H9 (cell line): ENCODE data around the gene FTH1. TPM values are rescaled to one million over a fixed set of nuclear protein-coding genes. Genes with fewer than 3 reads are reported as not detected.

Experiments used
- DNase-seq: peaks from one replicate; pipeline ENCODE4 v3.0.0-alpha.2; 2017
- H2AFZ ChIP-seq: one replicate; pipeline ENCODE4 v1.6.1; 2013; ENCODE audit warnings: mild to moderate bottlenecking, low read length, control low read depth, moderate library complexity
- H2AK5ac ChIP-seq: 2 replicates; pipeline ENCODE4 v1.6.1; 2013; ENCODE audit warnings: low read length, control low read depth, mixed read lengths; ENCODE audit not compliant: insufficient read length
- H2BK120ac ChIP-seq: one replicate; pipeline ENCODE4 v1.6.1; 2013; ENCODE audit warnings: low read depth, mild to moderate bottlenecking, low read length, control low read depth, inconsistent platforms; ENCODE audit not compliant: poor library complexity, severe bottlenecking
- H2BK12ac ChIP-seq: 2 replicates; pipeline ENCODE4 v1.6.1; 2013; ENCODE audit warnings: low read length, control low read depth, mixed read lengths, low read depth; ENCODE audit not compliant: insufficient read length
- H2BK15ac ChIP-seq: 2 replicates; pipeline ENCODE4 v1.6.1; 2013; ENCODE audit warnings: low read depth, low read length, control low read depth
- H2BK20ac ChIP-seq: one replicate; pipeline ENCODE4 v1.6.1; 2013; ENCODE audit warnings: low read depth, mild to moderate bottlenecking, low read length, control low read depth, inconsistent platforms; ENCODE audit not compliant: poor library complexity, severe bottlenecking
- H2BK5ac ChIP-seq: 2 replicates; pipeline ENCODE4 v1.6.1; 2013; ENCODE audit warnings: low read length, control low read depth, mixed read lengths; ENCODE audit not compliant: insufficient read length
- H3K14ac ChIP-seq: 2 replicates; pipeline ENCODE4 v1.6.1; 2013; ENCODE audit warnings: low read length, control low read depth; ENCODE audit not compliant: insufficient read depth
- H3K18ac ChIP-seq: 2 replicates; pipeline ENCODE4 v1.6.1; 2013; ENCODE audit warnings: low read depth, mild to moderate bottlenecking, mixed read lengths, low read length, control low read depth; ENCODE audit not compliant: insufficient read length
- H3K23ac ChIP-seq: 2 replicates; pipeline ENCODE4 v1.6.1; 2013; ENCODE audit warnings: low read length, control low read depth, mixed read lengths, low read depth; ENCODE audit not compliant: insufficient read length
- H3K23me2 ChIP-seq: 2 replicates; pipeline ENCODE4 v1.6.1; 2013; ENCODE audit warnings: low read depth, mild to moderate bottlenecking, mixed read lengths, low read length, control low read depth; ENCODE audit not compliant: insufficient read length, poor library complexity, severe bottlenecking
- H3K27ac ChIP-seq: 2 replicates; pipeline ENCODE4 v1.5.1; 2013; ENCODE audit warnings: low read length, control low read depth, mixed read lengths, low read depth; ENCODE audit not compliant: insufficient read length
- H3K27me3 ChIP-seq: 2 replicates; pipeline ENCODE4 v1.6.1; 2013; ENCODE audit warnings: low read length, control low read depth, inconsistent platforms; ENCODE audit not compliant: insufficient read depth
- H3K4ac ChIP-seq: 2 replicates; pipeline ENCODE4 v1.6.1; 2013; ENCODE audit warnings: low read depth, mild to moderate bottlenecking, control low read depth, inconsistent platforms, low read length, moderate library complexity
- H3K4me1 ChIP-seq: 2 replicates; pipeline ENCODE4 v1.6.1; 2013; ENCODE audit warnings: low read length, control low read depth, inconsistent platforms; ENCODE audit not compliant: insufficient read depth
- H3K4me2 ChIP-seq: 2 replicates; pipeline ENCODE4 v1.6.1; 2013; ENCODE audit warnings: low read length, control low read depth, mixed read lengths; ENCODE audit not compliant: insufficient read length, insufficient read depth
- H3K56ac ChIP-seq: 2 replicates; pipeline ENCODE4 v1.6.1; 2013; ENCODE audit warnings: low read depth, mild to moderate bottlenecking, mixed read lengths, low read length, control low read depth; ENCODE audit not compliant: insufficient read length
- H3K79me1 ChIP-seq: 2 replicates; pipeline ENCODE4 v1.6.1; 2013; ENCODE audit warnings: low read depth, mild to moderate bottlenecking, moderate library complexity, low read length, control low read depth, inconsistent platforms; ENCODE audit not compliant: insufficient read depth, poor library complexity, severe bottlenecking
- H3K79me2 ChIP-seq: 2 replicates; pipeline ENCODE4 v1.6.1; 2013; ENCODE audit warnings: low read length, control low read depth, inconsistent platforms; ENCODE audit not compliant: insufficient read depth
- H3K9ac ChIP-seq: 2 replicates; pipeline ENCODE4 v1.6.1; 2013; ENCODE audit warnings: low read length, control low read depth, mixed read lengths; ENCODE audit not compliant: insufficient read length; ENCODE audit errors: extremely low read depth
- H3K9me3 ChIP-seq: one replicate; pipeline ENCODE4 v1.6.1; 2013; ENCODE audit warnings: low read depth, low read length, inconsistent platforms; ENCODE audit not compliant: control insufficient read depth
- H3T11ph ChIP-seq: one replicate; pipeline ENCODE4 v1.6.1; 2013; ENCODE audit warnings: mild to moderate bottlenecking, low read length, control low read depth, inconsistent platforms
- H4K20me1 ChIP-seq: one replicate; pipeline ENCODE4 v1.6.1; 2013; ENCODE audit not compliant: control insufficient read depth, insufficient read length, insufficient read depth
- H4K5ac ChIP-seq: 2 replicates; pipeline ENCODE4 v1.6.1; 2013; ENCODE audit warnings: low read depth, mild to moderate bottlenecking, mixed read lengths, low read length, control low read depth; ENCODE audit not compliant: insufficient read length
- H4K8ac ChIP-seq: replicated peaks from 2 replicates; pipeline ENCODE4 v1.6.1; 2013; ENCODE audit warnings: low read length, control low read depth, mixed read lengths, low read depth; ENCODE audit not compliant: insufficient read length
- H4K91ac ChIP-seq: 2 replicates; pipeline ENCODE4 v1.6.1; 2013; ENCODE audit warnings: low read depth, mild to moderate bottlenecking, moderate library complexity, mixed read lengths, low read length, control low read depth; ENCODE audit not compliant: insufficient read length
- H3K27ac Mint-ChIP-seq, 3 experiments: 2 replicates in 2 of 3; 3 replicates in 1 of 3; pipeline ENCODE4 v1.8.0; 2020 to 2021; ENCODE audit warnings: mixed read lengths in 3 of 3, mild to moderate bottlenecking in 1 of 3, moderate library complexity in 1 of 3
- H3K27me3 Mint-ChIP-seq: 2 replicates; pipeline ENCODE4 v1.8.0; 2021; ENCODE audit warnings: low read depth, mild to moderate bottlenecking, moderate library complexity, mixed read lengths
- H3K36me3 Mint-ChIP-seq, 3 experiments: 2 replicates in 2 of 3; 3 replicates in 1 of 3; pipeline ENCODE4 v1.8.0; 2020 to 2021; ENCODE audit warnings: low read depth in 3 of 3, mixed read lengths in 3 of 3; ENCODE audit not compliant: insufficient read depth in 1 of 3
- H3K4me1 Mint-ChIP-seq, 2 experiments: 2 replicates each; pipeline ENCODE4 v1.8.0; 2020; ENCODE audit warnings: mixed read lengths in 2 of 2
- H3K4me3 Mint-ChIP-seq, 2 experiments: 2 replicates in 1 of 2; 3 replicates in 1 of 2; pipeline ENCODE4 v1.8.0; 2020 to 2021; ENCODE audit warnings: mild to moderate bottlenecking in 2 of 2, mixed read lengths in 2 of 2, moderate library complexity in 1 of 2
- H3K9me3 Mint-ChIP-seq, 2 experiments: 2 replicates in 1 of 2; 3 replicates in 1 of 2; pipeline ENCODE4 v1.8.0; 2020; ENCODE audit warnings: mild to moderate bottlenecking in 2 of 2, mixed read lengths in 2 of 2, moderate library complexity in 1 of 2
- WGBS: extraction: QIAGEN DNeasy Blood & Tissue Kit; methylation state at CpG from one replicate; pipeline ENCODE4 v1.1.7; 2013; ENCODE audit warnings: missing lambda C conversion rate, low lambda C conversion rate, mixed read lengths; ENCODE audit not compliant: insufficient read length; ENCODE audit errors: extremely low coverage; 5-methylcytosine and 5-hydroxymethylcytosine counted together
- total RNA-seq: library from RNA; stranded (reverse); gene quantifications from 2 replicates; pipeline ENCODE4 v1.2.1, GENCODE V29; 2021
- TF ChIP-seq, protein P1 (sequence below): fragments of 200-600 bp; sonication (generic); conservative IDR thresholded peaks from 3 replicates; pipeline ENCODE4 v1.8.0; 2021; ENCODE audit warnings: antibody characterized with exemption, mild to moderate bottlenecking

FTH1 gene
- total RNA-seq, 1 experiment from 2014 or later = 1,505 TPM

DNA sequence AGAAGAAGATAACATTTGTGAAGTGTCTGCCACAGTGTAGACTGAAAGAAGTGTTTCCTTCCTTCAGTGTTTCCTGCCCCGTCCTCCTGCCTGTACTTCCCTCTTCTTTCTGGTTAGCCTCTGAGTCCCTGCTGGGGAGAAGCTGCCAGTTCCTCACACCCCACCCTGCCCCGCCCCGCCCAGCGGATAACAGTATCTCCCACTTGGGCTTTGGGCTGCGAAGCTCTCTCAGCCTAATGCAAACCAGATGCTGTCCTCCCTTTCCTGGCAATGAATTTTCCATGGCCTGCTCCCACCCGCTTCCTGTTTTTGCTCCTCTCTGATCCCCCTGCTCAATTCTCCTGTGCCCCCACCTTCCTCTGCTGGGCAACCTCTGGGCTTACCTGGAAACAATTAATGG lies 44.9 kb downstream of the FTH1 start:
- peaks cover 35 to 49% of the 10 kb centered on the region in 2 experiments for H3K4me1 Mint-ChIP-seq
- H3K23me2 ChIP-seq = peaks cover 2% of the 10 kb centered on the region
- DNase-seq = no peak
- no peak overlapping the region for H3K56ac ChIP-seq
- peaks cover 7% of the 10 kb centered on the region; the same call in 1 of the 2 replicates for H3K4me1 ChIP-seq
- H3K18ac ChIP-seq = no peak overlapping the region
- no peak overlapping the region for H2BK20ac ChIP-seq
- no peak overlapping the region for H4K91ac ChIP-seq
- H3K9me3 Mint-ChIP-seq = no peaks in the 10 kb centered on the region; a peak in 2 of 5 replicates
- H3K27me3 Mint-ChIP-seq = peaks cover 29% of the 10 kb centered on the region
- no peaks in the 10 kb centered on the region for H3K27me3 ChIP-seq
- H3K23ac ChIP-seq = no peak overlapping the region
- H3K4ac ChIP-seq = no peak overlapping the region
- no peaks in the 10 kb centered on the region for H4K20me1 ChIP-seq
- no peak overlapping the region for H2AK5ac ChIP-seq
- H2BK5ac ChIP-seq = no peak overlapping the region
- H2BK12ac ChIP-seq = no peak overlapping the region
- no peak overlapping the region for H2AFZ ChIP-seq
- no peak overlapping the region for H2BK120ac ChIP-seq
- peak overlapping the region in 1 of 2 experiments; percentile 31; a peak in 1 of 5 replicates for H3K4me3 Mint-ChIP-seq
- 0 out of 7 replicates have a peak overlapping the region, but pooled peaks of 1 of the 3 experiments have one; percentile 88 for H3K27ac Mint-ChIP-seq
- H3K9ac ChIP-seq = no peak overlapping the region
- no peak overlapping the region for H3K27ac ChIP-seq
- no peak overlapping the region for H2BK15ac ChIP-seq
- WGBS = no CpG with 5 or more reads among the region's 6 CpGs
- H3K36me3 Mint-ChIP-seq = no peaks in the 10 kb centered on the region
- no peaks in the 10 kb centered on the region for H3K79me1 ChIP-seq
- no peak overlapping the region for H4K8ac ChIP-seq
- H3K14ac ChIP-seq = no peak overlapping the region
- no peak overlapping the region for H3T11ph ChIP-seq
- H3K4me2 ChIP-seq = no peak overlapping the region
- no peaks in the 10 kb centered on the region for H3K79me2 ChIP-seq
- H3K9me3 ChIP-seq = no peaks in the 10 kb centered on the region
- TF ChIP-seq, protein P1, sequence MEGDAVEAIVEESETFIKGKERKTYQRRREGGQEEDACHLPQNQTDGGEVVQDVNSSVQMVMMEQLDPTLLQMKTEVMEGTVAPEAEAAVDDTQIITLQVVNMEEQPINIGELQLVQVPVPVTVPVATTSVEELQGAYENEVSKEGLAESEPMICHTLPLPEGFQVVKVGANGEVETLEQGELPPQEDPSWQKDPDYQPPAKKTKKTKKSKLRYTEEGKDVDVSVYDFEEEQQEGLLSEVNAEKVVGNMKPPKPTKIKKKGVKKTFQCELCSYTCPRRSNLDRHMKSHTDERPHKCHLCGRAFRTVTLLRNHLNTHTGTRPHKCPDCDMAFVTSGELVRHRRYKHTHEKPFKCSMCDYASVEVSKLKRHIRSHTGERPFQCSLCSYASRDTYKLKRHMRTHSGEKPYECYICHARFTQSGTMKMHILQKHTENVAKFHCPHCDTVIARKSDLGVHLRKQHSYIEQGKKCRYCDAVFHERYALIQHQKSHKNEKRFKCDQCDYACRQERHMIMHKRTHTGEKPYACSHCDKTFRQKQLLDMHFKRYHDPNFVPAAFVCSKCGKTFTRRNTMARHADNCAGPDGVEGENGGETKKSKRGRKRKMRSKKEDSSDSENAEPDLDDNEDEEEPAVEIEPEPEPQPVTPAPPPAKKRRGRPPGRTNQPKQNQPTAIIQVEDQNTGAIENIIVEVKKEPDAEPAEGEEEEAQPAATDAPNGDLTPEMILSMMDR = no peak
- no peak overlapping the region for H4K5ac ChIP-seq
